GM12878 (cell line): ENCODE measurements around the gene TSHR. TPM values are rescaled to one million over a fixed set of nuclear protein-coding genes. Genes with fewer than 3 reads are reported as not detected.
"Not testable (repeated sequence)": the region's sequence is repeated elsewhere in the genome, so short reads cannot be mapped to it uniquely, and the experiment has no call there.

ENCODE experiments used
- ATAC-seq: fragments of 200-7000 bp; cut with Tn5 transposase; 3 replicates; pipeline ENCODE4 v1.9.1; 2020; ENCODE audit warnings: mild to moderate bottlenecking, moderate library complexity
- BruUV-seq: library from RNA; stranded (reverse); fragments of 400-500 nt; replicated peaks from 2 replicates; lab custom pipeline; 2021; lab: Mats Ljungman, UMichigan
- CTCF ChIA-PET: fragments of 300-600 bp; sonication (Branson Sonifier 250); formaldehyde crosslinking; extraction: SDS; loops from one replicate; lab custom pipeline; 2021; ENCODE audit warnings: inconsistent platforms; lab: Yijun Ruan, JAX
- POLR2A ChIA-PET: fragments of 350-600 bp; formaldehyde crosslinking; extraction: SDS; loops from one replicate; lab custom pipeline; 2021; ENCODE audit warnings: inconsistent platforms; lab: Charles Lee
- RAD21 ChIA-PET: fragments of 300-600 bp; sonication (Branson Sonifier 250); formaldehyde crosslinking; loops from one replicate; lab custom pipeline; 2023; ENCODE audit warnings: antibody characterized with exemption; ENCODE audit not compliant: unreplicated experiment; lab: Charles Lee
- SMC1A ChIA-PET: fragments of 300-600 bp; sonication (Branson Sonifier 250); formaldehyde crosslinking; loops from one replicate; lab custom pipeline; 2023; ENCODE audit not compliant: unreplicated experiment, uncharacterized antibody; lab: Charles Lee
- DNase-seq: peaks from one replicate; pipeline ENCODE4 v3.0.0-alpha.2; 2011; ENCODE audit warnings: low read depth, low spot score
- FAIRE-seq: peaks from 3 replicates; lab custom pipeline; 2011; peaks lifted over from hg19 to GRCh38; lab: Jason Lieb, UNC
- H2AFZ ChIP-seq: 2 replicates; pipeline ENCODE4 v1.6.0; 2011; ENCODE audit warnings: low read depth, low read length, control low read depth; ENCODE audit not compliant: control insufficient read depth
- H3K27ac ChIP-seq: 2 replicates; pipeline ENCODE4 v1.5.1; 2011; ENCODE audit warnings: control low read depth; ENCODE audit not compliant: control insufficient read depth, insufficient read depth
- H3K27me3 ChIP-seq, 2 experiments: replicated peaks in 1 of 2; 2 replicates each; pipeline versions ENCODE4 v1.6.0 to v1.6.1; 2011; ENCODE audit warnings: low read length in 1 of 2; ENCODE audit not compliant: control insufficient read depth in 2 of 2, insufficient read depth in 2 of 2
- H3K36me3 ChIP-seq, 2 experiments: 2 replicates each; pipeline ENCODE4 v1.5.1; 2011; ENCODE audit warnings: low read length in 1 of 2; ENCODE audit not compliant: control insufficient read depth in 2 of 2, insufficient read depth in 2 of 2
- H3K4me1 ChIP-seq: 2 replicates; pipeline ENCODE4 v1.6.1; 2011; ENCODE audit warnings: mild to moderate bottlenecking, low read length, moderate library complexity, mixed read lengths; ENCODE audit not compliant: control insufficient read depth, insufficient read depth
- H3K4me2 ChIP-seq: 2 replicates; pipeline ENCODE4 v1.6.0; 2011; ENCODE audit warnings: control low read depth; ENCODE audit not compliant: control insufficient read depth, insufficient read depth
- H3K4me3 ChIP-seq: fragments of 200-600 bp; sonication (generic); 2 replicates; pipeline ENCODE4 v1.5.1; 2016
- H3K79me2 ChIP-seq: 2 replicates; pipeline ENCODE4 v1.6.0; 2011; ENCODE audit warnings: low read length; ENCODE audit not compliant: control insufficient read depth, insufficient read depth
- H3K9ac ChIP-seq: 2 replicates; pipeline ENCODE4 v1.8.0; 2011; ENCODE audit warnings: low read length, control low read depth, mixed read lengths; ENCODE audit not compliant: control insufficient read depth, insufficient read depth
- H3K9me3 ChIP-seq: replicated peaks from 3 replicates; pipeline ENCODE4 v1.5.1; 2011; ENCODE audit warnings: mild to moderate bottlenecking, low read length; ENCODE audit not compliant: control insufficient read depth, insufficient read depth
- H4K20me1 ChIP-seq: 2 replicates; pipeline ENCODE4 v1.6.0; 2011; ENCODE audit not compliant: control insufficient read depth, insufficient read depth
- ATF3 ChIP-seq: IDR thresholded peaks from 2 replicates; pipeline ENCODE4 v1.6.1; 2011; ENCODE audit warnings: low read depth, mild to moderate bottlenecking, low read length, moderate library complexity, borderline replicate concordance; ENCODE audit errors: extremely low read depth
- CUX1 ChIP-seq: IDR thresholded peaks from 2 replicates; pipeline ENCODE4 v1.6.1; 2012; ENCODE audit warnings: improper control_type of control experiment, low read depth, low read length; ENCODE audit not compliant: insufficient replicate concordance
- E2F8 ChIP-seq: fragments of 450-650 bp; IDR thresholded peaks from 2 replicates; pipeline ENCODE4 v1.6.1; 2018; ENCODE audit warnings: mild to moderate bottlenecking, low read depth, moderate library complexity; ENCODE audit not compliant: partially characterized antibody
- EED ChIP-seq: sonication (generic); IDR thresholded peaks from 2 replicates; pipeline ENCODE4 v1.6.1; 2016; ENCODE audit warnings: antibody characterized with exemption, low read depth
- FOXK2 ChIP-seq: fragments of 450-650 bp; IDR thresholded peaks from 2 replicates; pipeline ENCODE4 v1.6.1; 2017; ENCODE audit warnings: mild to moderate bottlenecking, moderate library complexity
- MYB ChIP-seq: fragments of 150-350 bp; IDR thresholded peaks from 2 replicates; pipeline ENCODE4 v1.6.1; 2014; ENCODE audit warnings: mild to moderate bottlenecking, low read depth, low read length, borderline replicate concordance
- POLR2AphosphoS2 ChIP-seq: IDR thresholded peaks from 2 replicates; pipeline ENCODE4 v1.6.1; 2011; ENCODE audit warnings: low read depth, mild to moderate bottlenecking, low read length, improper control_type of control experiment, moderate library complexity
- PRDM15 ChIP-seq: fragments of 450-650 bp; formaldehyde crosslinking; IDR thresholded peaks from 2 replicates; pipeline ENCODE4 v1.4.0; 2020; ENCODE audit warnings: mild to moderate bottlenecking, moderate library complexity
- RAD21 ChIP-seq: IDR thresholded peaks from 2 replicates; pipeline ENCODE4 v1.6.1; 2011; ENCODE audit warnings: mild to moderate bottlenecking, low read depth, low read length, moderate library complexity; ENCODE audit not compliant: insufficient read depth
- SP1 ChIP-seq: IDR thresholded peaks from one replicate; pipeline ENCODE4 v1.6.1; 2011; ENCODE audit warnings: low read depth, low read length
- WGBS: methylation state at CpG from one replicate; pipeline ENCODE4 v1.1.6; 2016; ENCODE audit warnings: low lambda C conversion rate; ENCODE audit not compliant: insufficient replicate concordance, insufficient coverage; ENCODE audit errors: missing lambda C conversion rate; 5-methylcytosine and 5-hydroxymethylcytosine counted together
- in situ Hi-C: fragments of 300-500 bp; cut with MboI; formaldehyde crosslinking; loops from 9 replicates; pipeline ENCODE4 v1.14.3; 2018; ENCODE audit warnings: mixed read lengths
- intact Hi-C: fragments of 100-400 bp; cut with micrococcal nuclease; formaldehyde crosslinking; loops from one replicate; pipeline ENCODE4 v1.14.2; 2022; ENCODE audit not compliant: unreplicated experiment
- polyA plus RNA-seq, 11 experiments: library from polyadenylated mRNA; depleted of rRNA in 4 of 11; unstranded in 6 of 11; stranded (reverse) in 5 of 11; fragments of >200 nt; fragmentation: Nextera tagmentation in 4 of 11; fragmentation: Illumina TruSeq in 1 of 11; extraction: Ambion mirVana in 4 of 11; extraction: Trizol in 1 of 11; gene quantifications; 1 replicate in 1 of 11; 2 replicates in 10 of 11; pipeline versions ENCODE4 v1.2.1 to v1.2.3, GENCODE V29; 2011 to 2016; ENCODE audit warnings: inconsistent platforms in 2 of 11, missing spikeins in 2 of 11, low read depth in 1 of 11
- total RNA-seq, 4 experiments: library from RNA; depleted of rRNA in 3 of 4; stranded (reverse); fragments of >200 nt in 3 of 4; fragmentation: Illumina TruSeq in 1 of 4; extraction: Trizol in 1 of 4; gene quantifications; 2 replicates each; pipeline versions ENCODE4 v1.2.1 to v1.2.3, GENCODE V29; 2013 to 2021

TSHR gene
- total and polyA plus RNA-seq, 10 of the 15 experiments (the other 5 are each of a cell fraction or from before 2014, with no cell fraction given) = 0.06 to 0.31 TPM; not detected in 8

- TF ChIP-seq ATF3 = no peak
- TF ChIP-seq EED = no peak
- no peak for TF ChIP-seq E2F8
- TF ChIP-seq RAD21 = no peak
- TF ChIP-seq POLR2AphosphoS2 = no peak
- no peak for TF ChIP-seq SP1
- no peak for TF ChIP-seq FOXK2
- no peak for TF ChIP-seq PRDM15 (CRISPR knock-in tag)
- no peak for TF ChIP-seq MYB
- no peak for TF ChIP-seq CUX1
Observed at GRCh38 chr14:81018684-81019083, 63.3 kb downstream of the TSHR start (continued).

- not testable (repeated sequence) for H2AFZ ChIP-seq
Observed at GRCh38 chr14:81019113-81019512, 63.7 kb downstream of the TSHR start.

More at GRCh38 chr14:81019113-81019512, 63.7 kb downstream of the TSHR start:
- H3K4me2 ChIP-seq, H3K27ac ChIP-seq, CTCF ChIA-PET, H3K79me2 ChIP-seq, DNase-seq, POLR2A ChIA-PET, in situ Hi-C loops, RAD21 ChIA-PET, H3K4me1 ChIP-seq, BruUV-seq, H3K36me3 ChIP-seq, H3K4me3 ChIP-seq, intact Hi-C loops, H3K9me3 ChIP-seq, ATAC-seq, H4K20me1 ChIP-seq, SMC1A ChIA-PET, H3K27me3 ChIP-seq, H3K9ac ChIP-seq, FAIRE-seq: not testable (repeated sequence)
- 73% methylated on average over 2 of the region's 2 CpGs for WGBS
